ENCODE results near the gene ITPK1.
"Not testable (repeated sequence)": the region's sequence is repeated elsewhere in the genome, so short reads cannot be mapped to it uniquely, and the experiment has no call there.

Gene ITPK1

GRCh38 chr14:93112891-93113677 lies 2.6 kb downstream of the ITPK1 start:
- H3K27ac ChIP-seq: peak overlapping the region; percentile 93
- peak; percentile 76 for TF ChIP-seq CTCF (conservative IDR thresholded peaks at IDR 0.05)

DNA sequence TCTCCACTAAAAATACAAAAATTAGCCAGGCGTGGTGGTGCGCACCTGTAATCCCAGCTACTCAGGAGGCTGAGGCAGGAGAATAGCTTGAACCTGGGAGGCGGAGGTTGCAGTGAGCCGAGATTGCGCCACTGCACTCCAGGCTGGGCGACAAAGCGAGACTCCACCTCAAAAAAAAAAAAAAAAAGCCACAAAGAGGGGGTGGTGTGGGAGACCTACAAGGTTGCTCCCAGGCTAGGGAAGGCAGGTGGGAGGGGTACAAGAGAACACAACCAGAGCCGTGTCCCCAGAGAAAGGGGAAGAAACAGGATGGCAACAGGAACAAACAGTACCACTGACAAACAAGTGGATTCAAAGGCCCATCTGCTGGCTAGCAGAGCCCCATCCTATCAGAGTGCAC lies 4.2 kb downstream of the ITPK1 start:
- H3K27ac ChIP-seq: peak overlapping the region; percentile 11; the same call in 1 of the 2 replicates

GRCh38 chr14:93110856-93111419 lies 4.8 kb downstream of the ITPK1 start:
- TF ChIP-seq CTCF (conservative IDR thresholded peaks at IDR 0.05): no peak

GRCh38 chr14:93109572-93110481 lies 5.9 kb downstream of the ITPK1 start:
- no peak for TF ChIP-seq CTCF (conservative IDR thresholded peaks at IDR 0.05)
- no peak overlapping the region for H3K27ac ChIP-seq

More at GRCh38 chr14:93110856-93111419, 4.8 kb downstream of the ITPK1 start:
- no peak overlapping the region; the same call in 1 of the 2 replicates for H3K27ac ChIP-seq

DNA sequence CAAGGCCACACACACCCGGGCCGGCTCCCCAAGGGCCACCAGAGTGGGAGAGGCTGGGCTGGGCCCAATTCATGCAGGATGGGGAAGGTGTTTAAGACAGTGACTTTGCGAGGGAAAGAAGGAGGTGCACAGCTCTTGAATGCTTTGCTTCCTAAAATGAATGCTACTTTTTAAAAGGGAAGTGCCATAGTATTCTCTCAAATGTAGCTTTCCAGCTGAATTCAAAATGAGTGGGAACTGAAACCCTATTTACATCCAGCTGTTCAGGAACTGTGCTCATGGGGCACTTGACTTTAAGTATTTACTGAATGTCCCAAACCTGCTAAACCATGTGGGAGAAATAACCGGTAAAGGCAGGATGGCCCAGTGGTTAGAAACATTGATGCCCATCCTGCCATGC lies 7.6 kb downstream of the ITPK1 start:
- H3K27ac ChIP-seq: no peak overlapping the region
- TF ChIP-seq CTCF (conservative IDR thresholded peaks at IDR 0.05): no peak

GRCh38 chr14:93107453-93107852 lies 8.3 kb downstream of the ITPK1 start:
- no peak for TF ChIP-seq CTCF (conservative IDR thresholded peaks at IDR 0.05)
- no peak overlapping the region for H3K27ac ChIP-seq

- no peak overlapping the region for H3K27ac ChIP-seq
- TF ChIP-seq CTCF (conservative IDR thresholded peaks at IDR 0.05): no peak
Measured at GRCh38 chr14:93106541-93107156, 9.1 kb downstream of the ITPK1 start.

- not testable (repeated sequence) for H3K27ac ChIP-seq
Measured at GRCh38 chr14:93105856-93106255, 9.9 kb downstream of the ITPK1 start.
